Trophoblast cell (in vitro differentiated cells and primary cell): ENCODE data around the gene GMPPA. TPM values are rescaled to one million over a fixed set of nuclear protein-coding genes. Genes with fewer than 3 reads are reported as not detected.

Experiments used
- DNase-seq, 2 donors: peaks; one replicate each; pipeline ENCODE4 v3.0.0-alpha.2; 2016
- H2AFZ ChIP-seq: 2 replicates; pipeline ENCODE4 v1.6.1; 2013; ENCODE audit warnings: low read length, moderate library complexity, mild to moderate bottlenecking; ENCODE audit not compliant: insufficient read depth, poor library complexity
- H2AK5ac ChIP-seq: 2 replicates; pipeline ENCODE4 v1.6.1; 2013; ENCODE audit warnings: mild to moderate bottlenecking, low read length
- H2BK120ac ChIP-seq: 2 replicates; pipeline ENCODE4 v1.6.1; 2013; ENCODE audit warnings: low read length, mild to moderate bottlenecking, moderate library complexity; ENCODE audit not compliant: insufficient read depth, poor library complexity
- H2BK12ac ChIP-seq: 2 replicates; pipeline ENCODE4 v1.6.1; 2013; ENCODE audit warnings: mild to moderate bottlenecking, low read length, moderate library complexity
- H2BK5ac ChIP-seq: 2 replicates; pipeline ENCODE4 v1.6.1; 2013; ENCODE audit warnings: low read length, low read depth, moderate library complexity, mild to moderate bottlenecking; ENCODE audit not compliant: poor library complexity
- H3K14ac ChIP-seq: 2 replicates; pipeline ENCODE4 v1.6.1; 2013; ENCODE audit warnings: mild to moderate bottlenecking, low read length
- H3K18ac ChIP-seq: 2 replicates; pipeline ENCODE4 v1.6.1; 2013; ENCODE audit warnings: mild to moderate bottlenecking, low read length
- H3K23ac ChIP-seq: 2 replicates; pipeline ENCODE4 v1.6.1; 2013; ENCODE audit warnings: low read length
- H3K27ac ChIP-seq: 2 replicates; pipeline ENCODE4 v1.5.1; 2013; ENCODE audit warnings: low read depth, mild to moderate bottlenecking, inconsistent platforms, low read length, moderate library complexity
- H3K27me3 ChIP-seq: 2 replicates; pipeline ENCODE4 v1.6.1; 2013; ENCODE audit warnings: inconsistent platforms, mild to moderate bottlenecking, low read length, moderate library complexity; ENCODE audit not compliant: insufficient read depth
- H3K36me3 ChIP-seq, 2 experiments: 1 replicate in 1 of 2; 2 replicates in 1 of 2; pipeline ENCODE4 v1.6.1; 2013; ENCODE audit warnings: low read length in 2 of 2, mild to moderate bottlenecking in 2 of 2, moderate library complexity in 1 of 2; ENCODE audit not compliant: insufficient read depth in 2 of 2, control insufficient read depth in 1 of 2
- H3K4ac ChIP-seq: 2 replicates; pipeline ENCODE4 v1.6.1; 2013; ENCODE audit warnings: low read depth, mild to moderate bottlenecking, low read length, moderate library complexity
- H3K4me1 ChIP-seq, 2 experiments: 1 replicate in 1 of 2; 2 replicates in 1 of 2; pipeline ENCODE4 v1.6.1; 2013; ENCODE audit warnings: low read length in 2 of 2, mild to moderate bottlenecking in 2 of 2, moderate library complexity in 1 of 2; ENCODE audit not compliant: insufficient read depth in 2 of 2, control insufficient read depth in 1 of 2
- H3K4me2 ChIP-seq: 2 replicates; pipeline ENCODE4 v1.6.1; 2013; ENCODE audit warnings: inconsistent platforms, mild to moderate bottlenecking, low read length, moderate library complexity
- H3K4me3 ChIP-seq: 2 replicates; pipeline ENCODE4 v1.5.1; 2013; ENCODE audit warnings: mild to moderate bottlenecking, low read depth, low read length, inconsistent platforms
- H3K79me1 ChIP-seq: one replicate; pipeline ENCODE4 v1.6.1; 2013; ENCODE audit warnings: low read length
- H3K79me2 ChIP-seq: 2 replicates; pipeline ENCODE4 v1.6.1; 2013; ENCODE audit warnings: low read length, mild to moderate bottlenecking; ENCODE audit not compliant: control insufficient read depth, insufficient read depth, poor library complexity
- H3K9ac ChIP-seq: 2 replicates; pipeline ENCODE4 v1.6.1; 2013; ENCODE audit warnings: mild to moderate bottlenecking, low read length
- H3K9me3 ChIP-seq: 2 replicates; pipeline ENCODE4 v1.6.1; 2013; ENCODE audit warnings: low read depth, mild to moderate bottlenecking, control low read depth, inconsistent platforms, low read length; ENCODE audit not compliant: insufficient read depth
- H4K12ac ChIP-seq: 2 replicates; pipeline ENCODE4 v1.6.1; 2013; ENCODE audit warnings: low read depth, mild to moderate bottlenecking, low read length, moderate library complexity
- H4K8ac ChIP-seq: 2 replicates; pipeline ENCODE4 v1.6.1; 2013; ENCODE audit warnings: low read depth, mild to moderate bottlenecking, low read length, moderate library complexity
- H4K91ac ChIP-seq: one replicate; pipeline ENCODE4 v1.6.1; 2013; ENCODE audit warnings: low read depth, mild to moderate bottlenecking, low read length, moderate library complexity
- WGBS: extraction: QIAGEN DNeasy Blood & Tissue Kit; methylation state at CpG from one replicate; pipeline ENCODE4 v1.1.7; 2013; ENCODE audit warnings: missing lambda C conversion rate; ENCODE audit not compliant: insufficient read length, insufficient coverage; ENCODE audit errors: extremely low coverage; 5-methylcytosine and 5-hydroxymethylcytosine counted together
- polyA plus RNA-seq: library from polyadenylated mRNA; stranded (reverse); fragments of 200-250 nt; gene quantifications from 2 replicates; pipeline ENCODE4 v1.2.3, GENCODE V29; 2013

Gene GMPPA
- polyA plus RNA-seq: 55.1 and 55.5 TPM in 2 replicates

GRCh38 chr2:219498280-219499057 is at the start of gene GMPPA:
Gene GMPPA (plus strand): TSS chr2:219498891. CDS start chr2:219499976, 1,085 bp downstream.
- H3K4me3 ChIP-seq: peak within 1 kb of the TSS; percentile 81
- no CpG with 5 or more reads among the region's 49 CpGs for WGBS
- DNase-seq: peak; percentile 99
- H2AFZ ChIP-seq: peak within 1 kb of the TSS; percentile 68
- peaks cover 16% of the 10 kb centered on the region for H3K27me3 ChIP-seq
- peaks cover 6% of the 10 kb centered on the region for H3K79me2 ChIP-seq
- peaks cover 14% of the 10 kb centered on the region for H3K79me1 ChIP-seq
- H2BK120ac ChIP-seq: peak within 1 kb of the TSS; percentile 69
- peak within 1 kb of the TSS; percentile 91 for H3K14ac ChIP-seq
- peak within 1 kb of the TSS; percentile 77 for H2AK5ac ChIP-seq
- H2BK5ac ChIP-seq: peak within 1 kb of the TSS; percentile 80
- no peak within 1 kb of the TSS for H3K23ac ChIP-seq
- H3K18ac ChIP-seq: peak within 1 kb of the TSS; percentile 87
- H3K4me1 ChIP-seq: peaks cover 23 to 38% of the 10 kb centered on the region in 2 experiments
- peak within 1 kb of the TSS; percentile 92 for H3K9ac ChIP-seq
- peaks cover 2% of the 10 kb centered on the region for H3K9me3 ChIP-seq
- H3K4ac ChIP-seq: peak within 1 kb of the TSS; percentile 64
- peak within 1 kb of the TSS; percentile 91 for H4K91ac ChIP-seq
- peak within 1 kb of the TSS; percentile 22 for H2BK12ac ChIP-seq
- H3K27ac ChIP-seq: peak within 1 kb of the TSS; percentile 76
- peak within 1 kb of the TSS; percentile 93 for H4K8ac ChIP-seq
- H4K12ac ChIP-seq: peak within 1 kb of the TSS; percentile 64
- H3K36me3 ChIP-seq: peaks cover 0 to under 1% of the 10 kb centered on the region in 2 experiments
- H3K4me2 ChIP-seq: peak within 1 kb of the TSS; percentile 94

- H3K4me1 ChIP-seq: peaks cover 18 to 24% of the 10 kb centered on the region in 2 experiments
- H3K27ac ChIP-seq: no peak overlapping the region
- WGBS: no CpG with 5 or more reads among the region's 5 CpGs
- H3K4ac ChIP-seq: no peak overlapping the region
- no peak overlapping the region for H3K23ac ChIP-seq
- no peak overlapping the region for H2AK5ac ChIP-seq
- no peak overlapping the region for H2BK12ac ChIP-seq
- no peak overlapping the region for H2AFZ ChIP-seq
- H3K27me3 ChIP-seq: peaks cover 27% of the 10 kb centered on the region
- no peak for DNase-seq
- no peaks in the 10 kb centered on the region for H3K9me3 ChIP-seq
- H3K36me3 ChIP-seq: peaks cover 0 to 7% of the 10 kb centered on the region in 2 experiments
- no peak overlapping the region for H3K18ac ChIP-seq
- H3K4me3 ChIP-seq: no peak overlapping the region
- no peak overlapping the region for H2BK120ac ChIP-seq
- no peak overlapping the region for H4K12ac ChIP-seq
- no peak overlapping the region for H4K91ac ChIP-seq
- H3K14ac ChIP-seq: no peak overlapping the region
- no peak overlapping the region for H2BK5ac ChIP-seq
- H4K8ac ChIP-seq: no peak overlapping the region
- H3K4me2 ChIP-seq: no peak overlapping the region
- no peak overlapping the region for H3K9ac ChIP-seq
- peaks cover 13% of the 10 kb centered on the region for H3K79me1 ChIP-seq
- no peaks in the 10 kb centered on the region for H3K79me2 ChIP-seq
Observed at GRCh38 chr2:219449609-219450008, 49.1 kb upstream of the GMPPA start.

- no peak overlapping the region for H4K8ac ChIP-seq
- no peaks in the 10 kb centered on the region for H3K9me3 ChIP-seq
- no peak overlapping the region for H3K4me2 ChIP-seq
- no peak overlapping the region for H2BK5ac ChIP-seq
- no peak overlapping the region for H2BK120ac ChIP-seq
- no CpG with 5 or more reads among the region's 18 CpGs for WGBS
- no peak overlapping the region for H3K27ac ChIP-seq
- no peak for DNase-seq
- no peak overlapping the region for H2AK5ac ChIP-seq
- no peak overlapping the region for H2AFZ ChIP-seq
- peak overlapping the region; percentile 41 for H2BK12ac ChIP-seq
- H3K36me3 ChIP-seq: peaks cover 0 to 7% of the 10 kb centered on the region in 2 experiments
- H3K4me1 ChIP-seq: peaks cover 18 to 24% of the 10 kb centered on the region in 2 experiments
- H4K91ac ChIP-seq: peak overlapping the region; percentile 41
- peaks cover 13% of the 10 kb centered on the region for H3K79me1 ChIP-seq
- no peak overlapping the region for H3K9ac ChIP-seq
- no peaks in the 10 kb centered on the region for H3K79me2 ChIP-seq
- H3K27me3 ChIP-seq: peaks cover 27% of the 10 kb centered on the region
- H3K18ac ChIP-seq: no peak overlapping the region
- no peak overlapping the region for H3K14ac ChIP-seq
- no peak overlapping the region for H3K4me3 ChIP-seq
- H3K4ac ChIP-seq: no peak overlapping the region
- no peak overlapping the region for H4K12ac ChIP-seq
- H3K23ac ChIP-seq: no peak overlapping the region
Observed at GRCh38 chr2:219451661-219452360, 46.9 kb upstream of the GMPPA start.

GRCh38 chr2:219452361-219453317 is 46.1 kb upstream of the GMPPA start:
- H3K27ac ChIP-seq: peak overlapping the region; percentile 62
- H4K8ac ChIP-seq: peak overlapping the region; percentile 12
- no peak overlapping the region for H3K4me2 ChIP-seq
- H2BK120ac ChIP-seq: peak overlapping the region; percentile 69
- H2BK5ac ChIP-seq: peak overlapping the region; percentile 26
- no peak overlapping the region for H3K4me3 ChIP-seq
- peak overlapping the region; percentile 47 for H3K14ac ChIP-seq
- peaks cover 13% of the 10 kb centered on the region for H3K79me1 ChIP-seq
- H3K36me3 ChIP-seq: peaks cover 0 to 7% of the 10 kb centered on the region in 2 experiments
- DNase-seq: peak; percentile 56 to 66
- peaks cover 22% of the 10 kb centered on the region for H3K27me3 ChIP-seq
- H3K9ac ChIP-seq: no peak overlapping the region
- WGBS: no CpG with 5 or more reads among the region's 23 CpGs
- no peaks in the 10 kb centered on the region for H3K9me3 ChIP-seq
- H3K79me2 ChIP-seq: no peaks in the 10 kb centered on the region
- peak overlapping the region; percentile 41 for H2BK12ac ChIP-seq
- no peak overlapping the region for H2AFZ ChIP-seq
- peak overlapping the region; percentile 83 for H4K91ac ChIP-seq
- H4K12ac ChIP-seq: no peak overlapping the region
- H3K4me1 ChIP-seq: peaks cover 17 to 24% of the 10 kb centered on the region in 2 experiments
- H2AK5ac ChIP-seq: no peak overlapping the region
- H3K18ac ChIP-seq: peak overlapping the region; percentile 2
- no peak overlapping the region for H3K23ac ChIP-seq
- no peak overlapping the region for H3K4ac ChIP-seq
